GM18502 (cell line): ENCODE measurements around the gene SLC9A4.
"Not testable (repeated sequence)": the region's sequence is repeated elsewhere in the genome, so short reads cannot be mapped to it uniquely, and the experiment has no call there.

Experiments
- ATAC-seq: cut with Tn5 transposase; IDR thresholded peaks from one replicate; pipeline ENCODE4 v1.9.1; 2021; ENCODE audit warnings: mild to moderate bottlenecking; ENCODE audit not compliant: unreplicated experiment, poor library complexity

The SLC9A4 gene

DNA sequence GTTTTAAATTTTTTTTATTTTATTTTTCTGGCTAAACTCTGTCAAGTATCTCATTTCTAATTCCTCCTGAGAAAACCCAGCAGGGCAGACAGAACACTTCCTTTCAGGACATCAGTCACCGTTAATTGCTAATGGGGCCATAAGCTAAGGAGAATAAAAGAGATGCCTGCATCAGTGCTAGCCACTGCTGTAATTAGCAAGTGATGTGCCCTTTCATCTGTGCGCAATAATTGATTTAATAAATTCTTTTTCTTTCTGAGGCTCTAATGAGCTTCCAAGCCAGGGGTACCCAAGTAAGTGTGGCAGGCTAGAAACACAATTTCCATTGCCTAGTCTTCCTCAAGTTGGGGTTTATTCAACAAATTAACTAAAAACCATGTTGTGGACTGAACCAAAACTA lies 65.5 kb downstream of the SLC9A4 start:
- no peak for ATAC-seq

DNA sequence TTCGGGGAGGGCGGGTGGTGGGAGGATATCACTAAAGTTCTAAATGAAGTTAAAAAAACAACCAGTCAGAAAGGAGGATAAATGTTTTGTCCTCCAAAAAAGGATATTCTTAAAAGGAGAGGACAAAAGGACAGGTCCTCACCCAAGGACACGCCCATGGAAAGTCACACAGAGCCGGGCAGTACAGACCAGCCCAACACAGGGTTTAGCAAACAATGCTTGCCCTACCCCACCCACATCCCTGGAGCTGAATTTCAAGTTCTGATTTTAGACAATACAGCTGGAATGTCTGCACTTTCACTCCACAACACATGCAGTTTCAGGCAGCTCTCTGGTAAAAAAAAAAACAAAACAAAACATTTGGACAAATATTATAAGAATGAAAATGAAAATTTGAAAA lies 67.9 kb downstream of the SLC9A4 start:
- ATAC-seq = no peak

DNA sequence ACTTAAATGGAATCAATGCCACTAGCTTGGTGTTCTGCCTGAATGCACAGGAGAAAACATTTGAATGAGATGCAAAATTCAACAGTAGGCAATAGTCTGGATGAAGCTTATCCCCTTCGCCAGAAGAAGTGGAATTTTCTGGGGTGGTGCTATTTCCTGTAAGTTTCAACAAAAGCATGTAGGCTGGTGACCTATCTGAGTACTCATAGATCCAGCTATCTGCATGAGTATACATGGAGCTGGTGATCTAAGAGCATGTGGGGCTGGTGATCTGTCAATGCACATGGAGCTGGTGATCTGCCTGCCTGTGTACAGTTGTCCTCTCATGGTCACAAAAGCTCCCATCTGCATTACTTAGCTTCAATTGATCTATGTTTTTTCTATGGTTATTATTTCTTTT lies 71.2 kb downstream of the SLC9A4 start:
- no peak for ATAC-seq

DNA sequence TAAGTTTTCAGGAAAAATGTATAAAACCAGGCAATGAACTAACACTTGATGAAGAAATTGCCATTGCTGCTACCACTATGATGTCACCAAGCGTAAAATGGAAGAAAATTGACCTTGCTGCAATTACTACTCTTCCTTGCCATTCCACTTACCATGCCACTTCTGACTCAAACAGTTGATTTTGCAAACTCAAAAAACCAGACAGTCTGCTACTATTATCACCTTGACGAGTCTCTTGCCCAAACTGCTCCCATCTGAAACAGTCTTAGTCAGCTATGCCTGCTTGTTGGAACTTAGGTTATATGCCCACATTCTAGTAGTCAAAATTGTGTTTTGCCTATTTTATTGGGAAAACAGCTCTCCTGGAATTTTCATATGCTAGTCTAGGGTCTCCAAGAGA lies 74.4 kb downstream of the SLC9A4 start:
- no peak for ATAC-seq

DNA sequence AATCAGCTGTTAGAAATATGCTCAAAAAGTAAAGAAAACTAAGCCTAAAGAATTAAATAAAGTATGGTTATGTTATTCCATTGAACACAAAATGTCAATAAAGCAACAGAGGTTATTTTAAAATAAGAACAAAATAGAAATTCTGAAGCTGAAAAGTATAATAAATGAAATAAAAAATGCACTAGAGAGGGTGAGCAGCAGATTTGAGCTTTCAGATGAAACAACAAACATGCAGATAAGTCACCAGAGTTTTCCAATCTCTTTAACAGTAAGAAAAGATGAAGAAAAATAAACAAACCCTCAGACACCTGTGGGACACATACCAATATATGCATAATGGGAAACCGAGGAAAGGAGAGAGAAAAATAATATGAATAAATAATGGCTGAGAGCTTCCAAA lies 76.0 kb downstream of the SLC9A4 start:
- ATAC-seq = no peak

DNA sequence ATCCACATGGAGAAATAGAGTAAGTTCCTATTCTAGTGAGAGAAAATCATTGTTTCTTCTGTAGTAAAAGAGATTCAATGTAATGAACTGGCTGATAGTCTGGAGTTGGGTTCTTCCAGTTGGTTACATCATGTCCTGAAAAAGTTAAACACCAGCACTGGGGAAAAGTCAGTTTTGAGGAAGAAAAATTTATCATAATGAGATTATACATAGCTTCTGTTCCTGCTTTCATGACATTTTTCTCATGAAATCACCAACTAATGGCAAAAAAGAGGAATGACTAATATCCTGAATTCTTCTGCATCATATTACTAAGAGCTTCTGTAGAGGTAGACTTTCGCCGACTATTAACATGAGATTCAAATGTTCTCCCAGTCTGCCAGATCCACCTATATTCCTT lies 77.1 kb downstream of the SLC9A4 start:
- ATAC-seq = no peak

DNA sequence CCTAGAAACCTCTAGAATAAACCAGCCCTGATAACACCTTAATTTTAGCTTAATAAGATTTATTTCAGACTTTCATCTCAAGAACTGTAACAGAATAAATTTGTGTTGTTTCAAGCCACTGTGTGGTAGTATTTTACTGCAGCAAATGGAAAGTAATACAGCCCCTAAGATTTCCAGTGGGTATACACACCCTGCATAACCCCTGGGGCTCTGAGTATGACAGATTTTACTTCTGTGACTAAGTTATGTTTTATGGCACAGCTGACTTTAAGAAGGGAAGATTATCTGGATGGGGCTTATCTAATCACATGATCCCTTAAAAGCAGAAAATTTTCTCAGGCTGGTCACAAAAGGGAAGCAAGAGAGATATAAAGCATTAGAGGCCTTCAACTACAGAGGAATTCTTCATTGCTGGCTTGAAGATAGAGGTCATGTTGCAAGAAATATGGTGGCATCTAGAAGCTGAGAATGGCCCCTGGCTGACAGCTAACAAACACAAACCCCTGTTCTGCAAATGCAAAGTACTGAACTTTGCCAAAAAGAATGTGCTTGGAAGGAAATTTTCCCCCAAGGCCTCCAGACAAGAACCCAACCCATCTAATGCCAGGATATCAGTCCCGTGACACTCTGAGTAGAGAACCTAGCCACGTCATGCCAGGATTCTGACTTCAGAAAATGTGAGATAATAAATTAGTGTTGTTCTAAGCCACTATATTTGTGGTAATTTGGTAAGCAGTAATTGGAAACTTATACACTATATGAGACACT lies 78.5 kb downstream of the SLC9A4 start:
- ATAC-seq = no peak

DNA sequence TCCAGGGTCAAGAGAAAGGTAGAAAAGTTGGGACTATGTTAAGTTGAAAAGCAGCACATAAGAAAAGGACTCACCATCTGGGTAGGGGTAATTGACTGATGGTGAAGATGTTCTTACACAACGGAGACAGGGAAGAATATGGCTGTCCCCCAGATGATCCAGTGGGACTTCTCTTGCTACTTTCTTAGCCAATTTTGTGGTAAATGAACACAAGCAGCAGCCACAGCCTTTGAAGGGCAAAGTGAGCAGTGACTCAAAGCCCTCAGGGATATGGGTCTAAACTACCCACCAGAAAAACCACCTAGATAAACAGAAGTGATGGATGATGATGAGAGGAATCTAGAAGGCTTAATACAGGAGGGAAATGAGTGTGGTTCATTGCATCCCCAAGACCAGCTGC lies 80.6 kb downstream of the SLC9A4 start:
- ATAC-seq = no peak

DNA sequence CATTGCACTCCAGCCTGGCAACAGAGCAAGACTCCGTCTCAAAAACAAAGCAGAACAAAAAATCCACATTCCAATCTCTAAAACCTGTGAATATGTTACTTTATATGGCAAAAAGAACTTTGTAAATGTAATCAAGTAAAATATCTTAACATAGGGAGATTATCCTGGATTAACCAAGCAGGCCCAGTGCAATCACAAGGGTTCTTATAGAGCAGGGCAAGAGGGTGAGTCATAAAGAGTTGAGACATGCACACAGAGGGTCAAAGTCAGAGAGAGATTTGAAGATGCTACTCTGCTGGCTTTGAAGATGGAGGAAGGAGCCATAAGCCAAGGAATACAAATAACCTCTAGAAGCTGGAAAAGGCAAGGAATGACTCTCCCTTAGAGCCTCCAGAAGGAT lies 85.4 kb downstream of the SLC9A4 start:
- ATAC-seq = no peak

DNA sequence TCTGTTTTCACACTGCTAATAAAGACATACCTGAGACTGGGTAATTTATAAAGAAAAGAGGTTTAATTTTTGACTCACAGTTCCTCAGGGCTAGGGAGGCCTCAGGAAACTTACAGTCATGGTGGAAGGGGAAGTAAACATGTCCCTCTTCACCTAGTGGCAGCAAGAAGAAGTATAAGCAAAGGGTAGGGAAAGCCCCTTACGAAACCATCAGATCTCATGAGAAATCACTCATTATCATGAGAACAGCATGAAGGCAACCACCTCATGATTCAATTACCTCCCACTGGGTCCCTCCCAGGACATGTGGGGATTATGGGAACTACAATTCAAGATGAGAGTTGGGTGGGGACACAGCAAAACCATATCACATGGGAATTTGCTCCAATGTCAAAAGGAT lies 89.5 kb downstream of the SLC9A4 start:
- ATAC-seq = not testable (repeated sequence)

DNA sequence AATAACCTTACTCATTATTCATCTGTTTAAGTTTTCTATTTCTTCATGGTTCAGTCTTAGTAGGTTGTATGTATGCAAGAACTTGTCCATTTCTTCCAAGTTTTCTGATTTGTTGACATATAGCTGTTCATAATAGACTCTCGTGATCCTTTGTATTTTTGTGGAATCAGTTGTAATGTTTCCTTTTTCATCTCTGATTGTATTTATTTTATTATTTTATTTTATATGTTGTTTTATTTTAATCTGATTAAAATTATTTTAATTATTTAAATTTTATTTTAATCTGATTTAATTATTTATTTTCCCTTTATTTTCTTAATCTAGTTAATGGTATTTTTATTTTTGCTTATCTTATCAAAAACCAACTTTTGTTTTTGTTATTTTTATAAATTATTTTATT lies 102.9 kb downstream of the SLC9A4 start:
- no peak for ATAC-seq

DNA sequence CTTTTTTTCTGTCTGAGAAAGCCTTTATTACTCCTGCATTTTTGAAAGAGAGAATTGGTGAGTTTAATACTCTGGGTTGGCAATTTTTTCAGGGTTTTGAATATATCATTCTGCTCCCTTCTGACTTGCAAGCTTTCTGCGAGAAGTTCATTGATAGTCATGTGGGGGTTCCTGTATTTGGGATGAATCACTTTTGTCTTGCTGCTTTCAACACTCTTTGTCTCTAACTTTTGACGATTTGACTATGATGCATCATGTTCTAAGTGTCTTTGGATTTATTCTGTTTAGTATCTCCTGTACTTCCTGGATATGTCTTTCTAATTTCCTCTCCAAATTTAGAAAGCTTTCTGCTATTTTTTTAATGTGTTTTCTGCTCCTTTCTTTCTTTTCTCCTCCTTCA lies 105.3 kb downstream of the SLC9A4 start:
- no peak for ATAC-seq

DNA sequence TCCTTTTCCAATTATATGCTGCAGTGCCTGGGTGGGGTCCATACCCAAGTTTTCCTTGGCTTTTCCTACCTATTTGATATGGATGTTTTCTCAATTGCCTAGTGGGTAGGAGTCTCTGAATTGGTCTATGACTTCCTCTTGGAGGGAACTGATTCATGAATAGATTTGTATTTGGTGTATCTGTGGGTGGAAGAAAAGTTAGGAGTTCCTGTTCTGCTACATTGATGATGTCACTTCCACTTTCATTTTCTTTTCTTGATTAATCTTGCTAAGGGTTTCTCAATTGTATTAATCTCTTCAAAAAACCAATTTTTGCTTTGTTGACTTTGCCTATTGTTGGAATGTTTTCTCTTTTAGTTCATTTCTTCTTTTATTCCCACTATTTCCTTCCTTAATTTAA lies 108.9 kb downstream of the SLC9A4 start:
- ATAC-seq = no peak

DNA sequence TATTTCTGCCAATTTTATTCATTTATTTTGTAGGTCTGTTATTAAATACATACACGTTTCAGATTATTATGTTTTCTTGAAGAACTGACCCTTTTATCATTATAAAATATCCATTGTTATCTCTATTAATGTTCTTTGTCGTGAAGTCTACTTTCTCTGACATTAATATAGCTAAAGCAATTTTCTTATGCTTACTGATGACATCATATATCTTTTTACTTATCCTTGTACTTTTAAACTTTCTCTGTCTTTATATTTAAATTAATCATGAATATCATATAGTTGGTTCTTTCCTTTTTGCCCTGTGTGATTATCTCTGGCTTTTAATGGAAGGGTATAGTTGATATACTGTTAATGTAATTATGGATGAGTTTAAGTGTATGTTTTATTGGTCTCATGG lies 109.8 kb downstream of the SLC9A4 start:
- ATAC-seq = no peak
